SK-N-SH (cell line): ENCODE measurements around the gene GNAT3. TPM values are rescaled to one million over a fixed set of nuclear protein-coding genes. Genes with fewer than 3 reads are reported as not detected.

Experiments used
- CTCF ChIA-PET: fragments of 300-600, 350-600 bp; formaldehyde crosslinking; extraction: SDS; loops from one replicate; lab custom pipeline; 2021; lab: Yijun Ruan, JAX
- POLR2A ChIA-PET: fragments of 350-600 bp; sonication (Branson Sonifier 250); formaldehyde crosslinking; extraction: SDS; loops from one replicate; lab custom pipeline; 2020; ENCODE audit warnings: antibody characterized with exemption, inconsistent platforms; lab: Yijun Ruan, JAX
- DNase-seq: peaks from one replicate; pipeline ENCODE4 v3.0.0; 2012
- H2AFZ ChIP-seq: fragments of 200-600 bp; sonication (generic); 2 replicates; pipeline ENCODE4 v1.8.1; 2016; ENCODE audit warnings: antibody characterized with exemption, mild to moderate bottlenecking, low read depth
- H3F3A ChIP-seq: fragments of 200-600 bp; sonication (generic); replicated peaks from 2 replicates; pipeline ENCODE3; 2016; ENCODE audit warnings: antibody characterized with exemption, mild to moderate bottlenecking; ENCODE audit not compliant: insufficient read depth
- H3K27ac ChIP-seq, 2 experiments: fragments of 200-500 bp in 1 of 2; fragments of 200-600 bp in 1 of 2; sonication (Bioruptor generic) in 1 of 2; sonication (generic), shearing (Covaris generic) in 1 of 2; 2 replicates each; pipeline versions ENCODE4 v1.5.1 to v1.6.1; 2014 to 2016; ENCODE audit warnings: low read depth in 2 of 2, inconsistent platforms in 1 of 2, low read length in 1 of 2, mild to moderate bottlenecking in 1 of 2, mixed read lengths in 1 of 2
- H3K27me3 ChIP-seq: fragments of 200-600 bp; sonication (generic), shearing (Covaris generic); 2 replicates; pipeline ENCODE4 v1.6.1; 2016; ENCODE audit warnings: mixed run types; ENCODE audit not compliant: insufficient read depth
- H3K36me3 ChIP-seq, 2 experiments: fragments of 200-500 bp in 1 of 2; fragments of 200-600 bp in 1 of 2; sonication (Bioruptor generic) in 1 of 2; sonication (generic) in 1 of 2; replicated peaks in 1 of 2; 2 replicates each; pipeline versions ENCODE3 to v1.5.1; 2014 to 2016; ENCODE audit warnings: low read length in 1 of 2, mild to moderate bottlenecking in 1 of 2; ENCODE audit not compliant: insufficient read depth in 2 of 2, control insufficient read depth in 1 of 2
- H3K4me1 ChIP-seq, 2 experiments: fragments of 200-500 bp in 1 of 2; fragments of 200-600 bp in 1 of 2; sonication (Bioruptor generic) in 1 of 2; sonication (generic), shearing (Covaris generic) in 1 of 2; 2 replicates each; pipeline versions ENCODE4 v1.5.1 to v1.6.1; 2014 to 2016; ENCODE audit warnings: low read depth in 1 of 2, low read length in 1 of 2, mixed run types in 1 of 2; ENCODE audit not compliant: insufficient read depth in 2 of 2, control insufficient read depth in 1 of 2
- H3K4me2 ChIP-seq: fragments of 200-600 bp; sonication (generic), shearing (Covaris generic); 2 replicates; pipeline ENCODE4 v1.6.1; 2017; ENCODE audit warnings: mixed run types
- H3K4me3 ChIP-seq, 2 experiments: fragments of 200-500 bp in 1 of 2; fragments of 200-600 bp in 1 of 2; sonication (Bioruptor generic) in 1 of 2; sonication (generic), shearing (Covaris generic) in 1 of 2; 2 replicates each; pipeline versions ENCODE4 v1.5.1 to v1.8.1; 2014 to 2016; ENCODE audit warnings: low read depth in 2 of 2, inconsistent platforms in 1 of 2, low read length in 1 of 2, mild to moderate bottlenecking in 1 of 2, mixed read lengths in 1 of 2, moderate library complexity in 1 of 2
- H3K79me2 ChIP-seq: fragments of 200-600 bp; sonication (generic); 2 replicates; pipeline ENCODE4 v1.8.1; 2017; ENCODE audit warnings: mild to moderate bottlenecking; ENCODE audit not compliant: insufficient read depth
- H3K9ac ChIP-seq: fragments of 200-600 bp; sonication (generic); 2 replicates; pipeline ENCODE4 v1.6.1; 2017; ENCODE audit warnings: mixed run types
- H3K9me2 ChIP-seq: fragments of 200-600 bp; sonication (generic); 2 replicates; pipeline ENCODE4 v1.6.1; 2017; ENCODE audit warnings: mixed run types
- H3K9me3 ChIP-seq: fragments of 200-600 bp; sonication (generic); 2 replicates; pipeline ENCODE4 v1.6.1; 2017; ENCODE audit warnings: mixed run types, mild to moderate bottlenecking, moderate library complexity
- H4K20me1 ChIP-seq: fragments of 200-600 bp; sonication (generic); 2 replicates; pipeline ENCODE4 v1.6.1; 2017; ENCODE audit warnings: mild to moderate bottlenecking, mixed run types; ENCODE audit not compliant: insufficient read depth
- CHD2 ChIP-seq: fragments of 150-350 bp; IDR thresholded peaks from 2 replicates; pipeline ENCODE4 v1.6.1; 2018; ENCODE audit warnings: low read length; ENCODE audit not compliant: partially characterized antibody
- ELF1 ChIP-seq: IDR thresholded peaks from 2 replicates; pipeline ENCODE4 v1.4.0; 2012
- FOXJ3 ChIP-seq: sonication (generic); formaldehyde crosslinking; IDR thresholded peaks from 2 replicates; pipeline ENCODE4 v1.5.1; 2020; ENCODE audit warnings: mild to moderate bottlenecking, missing genetic modification reagents
- FOXM1 ChIP-seq: IDR thresholded peaks from 2 replicates; pipeline ENCODE4 v1.4.0; 2012; ENCODE audit warnings: low read depth, mild to moderate bottlenecking
- GABPA ChIP-seq: IDR thresholded peaks from 2 replicates; pipeline ENCODE4 v1.4.0; 2012; ENCODE audit warnings: low read depth, mild to moderate bottlenecking
- MEF2A ChIP-seq: IDR thresholded peaks from 2 replicates; pipeline ENCODE4 v1.4.0; 2012; ENCODE audit warnings: low read depth, borderline replicate concordance
- NFIC ChIP-seq: IDR thresholded peaks from 2 replicates; pipeline ENCODE4 v1.4.0; 2012; ENCODE audit warnings: borderline replicate concordance
- NRF1 ChIP-seq: IDR thresholded peaks from 2 replicates; pipeline ENCODE4 v1.6.1; 2012; ENCODE audit warnings: low read depth, mild to moderate bottlenecking, low read length
- POLR2AphosphoS5 ChIP-seq: IDR thresholded peaks from 2 replicates; pipeline ENCODE4 v1.6.1; 2012; ENCODE audit warnings: low read depth, low read length
- RCOR1 ChIP-seq: fragments of 150-350 bp; IDR thresholded peaks from 2 replicates; pipeline ENCODE4 v1.6.1; 2017; ENCODE audit warnings: antibody characterized with exemption, low read length
- TAF1 ChIP-seq: IDR thresholded peaks from 2 replicates; pipeline ENCODE4 v1.6.1; 2012; ENCODE audit warnings: low read depth, mild to moderate bottlenecking, low read length, moderate library complexity, borderline replicate concordance
- TEAD4 ChIP-seq: IDR thresholded peaks from 2 replicates; pipeline ENCODE4 v1.4.0; 2012; ENCODE audit warnings: mild to moderate bottlenecking, borderline replicate concordance; ENCODE audit not compliant: insufficient read depth
- YY1 ChIP-seq: IDR thresholded peaks from 2 replicates; pipeline ENCODE4 v1.4.0; 2012; ENCODE audit warnings: low read depth, mild to moderate bottlenecking
- WGBS: methylation state at CpG from one replicate; pipeline ENCODE4 v1.1.6; 2017; ENCODE audit warnings: low lambda C conversion rate; 5-methylcytosine and 5-hydroxymethylcytosine counted together
- polyA plus RNA-seq, 3 experiments: library from polyadenylated mRNA; depleted of rRNA; stranded (reverse); fragments of >200 nt; gene quantifications; 2 replicates each; pipeline ENCODE4 v1.2.3, GENCODE V29; 2012
- TF ChIP-seq, protein P1 (sequence below): IDR thresholded peaks from 2 replicates; pipeline ENCODE4 v1.4.0; 2012; ENCODE audit warnings: low read depth
- TF ChIP-seq, protein P2 (sequence below): IDR thresholded peaks from 2 replicates; pipeline ENCODE4 v1.4.0; 2012; ENCODE audit warnings: low read depth, borderline replicate concordance
- TF ChIP-seq, protein P3 (sequence below): IDR thresholded peaks from 2 replicates; pipeline ENCODE4 v1.4.0; 2012; ENCODE audit warnings: low read depth, borderline replicate concordance
- TF ChIP-seq, protein P4 (sequence below): IDR thresholded peaks from 2 replicates; pipeline ENCODE4 v1.6.1; 2012; ENCODE audit warnings: mild to moderate bottlenecking, low read depth, low read length, moderate library complexity
- TF ChIP-seq, protein P5 (sequence below): IDR thresholded peaks from 2 replicates; pipeline ENCODE4; 2012
- TF ChIP-seq, protein P6 (sequence below): fragments of 200-600 bp; sonication (generic); IDR thresholded peaks from 2 replicates; pipeline ENCODE4 v1.6.1; 2017; ENCODE audit warnings: antibody characterized with exemption, mild to moderate bottlenecking, moderate library complexity

Gene GNAT3
- polyA plus RNA-seq, 1 of the 3 experiments (the other 2 are of a cell fraction) = not detected

DNA sequence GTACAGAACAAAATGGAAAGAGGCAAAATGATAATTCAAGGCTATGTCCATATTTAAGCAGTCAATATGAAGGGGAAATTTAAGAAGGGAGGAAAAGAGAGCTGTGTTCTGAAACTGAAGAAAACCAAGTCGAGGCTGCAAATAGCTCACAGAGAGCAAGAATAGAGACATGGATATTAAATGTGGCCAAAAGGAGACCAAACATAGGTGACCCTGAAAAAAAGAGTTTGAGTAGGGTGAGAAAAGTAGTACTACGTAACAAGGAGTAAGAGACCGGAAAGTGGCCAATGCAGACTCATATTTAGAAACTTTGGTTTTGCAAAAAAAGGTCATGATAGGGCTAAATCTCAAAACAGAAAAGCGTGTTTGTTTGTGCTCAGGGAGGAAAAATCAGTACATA is 84.6 kb downstream of the GNAT3 start:
- Histone ChIP-seq H2AFZ (no peak overlapping the region), H3K9me2 (no peaks in the 10 kb centered on the region), H3K36me3 (no peaks in the 10 kb centered on the region), H3K4me3 (no peak overlapping the region), H3K27me3 (no peaks in the 10 kb centered on the region), H3K9ac (no peak overlapping the region), H3K27ac (no peak overlapping the region), H3K4me2 (no peak overlapping the region), H3K79me2 (no peaks in the 10 kb centered on the region), H3F3A (peaks cover 17% of the 10 kb centered on the region), H3K9me3 (no peaks in the 10 kb centered on the region), H4K20me1 (no peaks in the 10 kb centered on the region), H3K4me1 (no peaks in the 10 kb centered on the region)
- TF ChIP-seq, protein P1, sequence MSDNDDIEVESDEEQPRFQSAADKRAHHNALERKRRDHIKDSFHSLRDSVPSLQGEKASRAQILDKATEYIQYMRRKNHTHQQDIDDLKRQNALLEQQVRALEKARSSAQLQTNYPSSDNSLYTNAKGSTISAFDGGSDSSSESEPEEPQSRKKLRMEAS = no peak
- TF ChIP-seq FOXJ3 (CRISPR knock-in tag) = no peak
- TF ChIP-seq RCOR1 = no peak
- no peak for TF ChIP-seq NRF1
- TF ChIP-seq TAF1 = no peak
- ChIA-PET POLR2A (no interaction called here), CTCF (interaction anchor here (1.1 to 3.7 kb wide), 11 partner anchors 13 to 367 kb away, joined by 3 to 66 read pairs (median 10); partner anchors contain the start of gene GNAI1)
- DNase-seq = no peak
- WGBS = 80% methylated on average over 4 of the region's 4 CpGs

DNA sequence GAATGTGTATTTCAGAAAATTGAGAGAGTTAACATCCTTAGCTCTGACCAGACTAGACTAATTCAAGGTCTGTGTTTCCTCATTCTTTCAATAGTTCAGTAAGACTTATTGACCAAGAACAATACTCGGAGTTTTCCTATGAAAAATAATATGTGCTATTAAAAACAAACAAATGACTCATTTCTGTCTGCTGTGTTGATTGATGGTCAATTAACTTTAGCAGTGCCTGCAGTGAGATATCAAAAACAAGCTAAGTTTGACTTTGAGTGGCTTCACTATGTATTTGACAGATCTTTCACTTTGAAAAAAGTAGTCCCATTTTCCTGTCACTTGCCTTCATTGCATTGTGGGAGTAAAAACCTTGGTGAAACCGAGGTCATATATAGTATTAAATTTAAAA is 91.0 kb downstream of the GNAT3 start:
- Histone ChIP-seq H3K9me2 (no peaks in the 10 kb centered on the region), H3K4me1 (no peaks in the 10 kb centered on the region; a peak in 1 of 4 replicates), H3K27me3 (no peaks in the 10 kb centered on the region), H3F3A (no peaks in the 10 kb centered on the region), H3K9me3 (no peaks in the 10 kb centered on the region), H4K20me1 (no peaks in the 10 kb centered on the region), H3K4me2 (no peak overlapping the region), H2AFZ (no peak overlapping the region), H3K9ac (no peak overlapping the region), H3K27ac (no peak overlapping the region), H3K36me3 (no peaks in the 10 kb centered on the region), H3K4me3 (no peak overlapping the region), H3K79me2 (no peaks in the 10 kb centered on the region)
- CTCF ChIA-PET = interaction anchor here (0.7 to 1.8 kb wide), 6 partner anchors 8 to 361 kb away, joined by 3 to 10 read pairs (median 4); partner anchors contain the start of gene GNAI1
- DNase-seq = no peak
- POLR2A ChIA-PET = no interaction called here
- 59% methylated on average over 2 of the region's 2 CpGs for WGBS
- TF ChIP-seq, protein P2, sequence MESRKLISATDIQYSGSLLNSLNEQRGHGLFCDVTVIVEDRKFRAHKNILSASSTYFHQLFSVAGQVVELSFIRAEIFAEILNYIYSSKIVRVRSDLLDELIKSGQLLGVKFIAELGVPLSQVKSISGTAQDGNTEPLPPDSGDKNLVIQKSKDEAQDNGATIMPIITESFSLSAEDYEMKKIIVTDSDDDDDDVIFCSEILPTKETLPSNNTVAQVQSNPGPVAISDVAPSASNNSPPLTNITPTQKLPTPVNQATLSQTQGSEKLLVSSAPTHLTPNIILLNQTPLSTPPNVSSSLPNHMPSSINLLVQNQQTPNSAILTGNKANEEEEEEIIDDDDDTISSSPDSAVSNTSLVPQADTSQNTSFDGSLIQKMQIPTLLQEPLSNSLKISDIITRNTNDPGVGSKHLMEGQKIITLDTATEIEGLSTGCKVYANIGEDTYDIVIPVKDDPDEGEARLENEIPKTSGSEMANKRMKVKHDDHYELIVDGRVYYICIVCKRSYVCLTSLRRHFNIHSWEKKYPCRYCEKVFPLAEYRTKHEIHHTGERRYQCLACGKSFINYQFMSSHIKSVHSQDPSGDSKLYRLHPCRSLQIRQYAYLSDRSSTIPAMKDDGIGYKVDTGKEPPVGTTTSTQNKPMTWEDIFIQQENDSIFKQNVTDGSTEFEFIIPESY = no peak
- no peak for TF ChIP-seq YY1
- TF ChIP-seq CHD2 = no peak
- TF ChIP-seq, protein P3, sequence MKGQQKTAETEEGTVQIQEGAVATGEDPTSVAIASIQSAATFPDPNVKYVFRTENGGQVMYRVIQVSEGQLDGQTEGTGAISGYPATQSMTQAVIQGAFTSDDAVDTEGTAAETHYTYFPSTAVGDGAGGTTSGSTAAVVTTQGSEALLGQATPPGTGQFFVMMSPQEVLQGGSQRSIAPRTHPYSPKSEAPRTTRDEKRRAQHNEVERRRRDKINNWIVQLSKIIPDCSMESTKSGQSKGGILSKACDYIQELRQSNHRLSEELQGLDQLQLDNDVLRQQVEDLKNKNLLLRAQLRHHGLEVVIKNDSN = no peak
- TF ChIP-seq POLR2AphosphoS5 = no peak
- TF ChIP-seq NRF1 = no peak
- TF ChIP-seq TEAD4 = no peak
- TF ChIP-seq RCOR1 = no peak
- no peak for TF ChIP-seq FOXJ3 (CRISPR knock-in tag)
- TF ChIP-seq, protein P4, sequence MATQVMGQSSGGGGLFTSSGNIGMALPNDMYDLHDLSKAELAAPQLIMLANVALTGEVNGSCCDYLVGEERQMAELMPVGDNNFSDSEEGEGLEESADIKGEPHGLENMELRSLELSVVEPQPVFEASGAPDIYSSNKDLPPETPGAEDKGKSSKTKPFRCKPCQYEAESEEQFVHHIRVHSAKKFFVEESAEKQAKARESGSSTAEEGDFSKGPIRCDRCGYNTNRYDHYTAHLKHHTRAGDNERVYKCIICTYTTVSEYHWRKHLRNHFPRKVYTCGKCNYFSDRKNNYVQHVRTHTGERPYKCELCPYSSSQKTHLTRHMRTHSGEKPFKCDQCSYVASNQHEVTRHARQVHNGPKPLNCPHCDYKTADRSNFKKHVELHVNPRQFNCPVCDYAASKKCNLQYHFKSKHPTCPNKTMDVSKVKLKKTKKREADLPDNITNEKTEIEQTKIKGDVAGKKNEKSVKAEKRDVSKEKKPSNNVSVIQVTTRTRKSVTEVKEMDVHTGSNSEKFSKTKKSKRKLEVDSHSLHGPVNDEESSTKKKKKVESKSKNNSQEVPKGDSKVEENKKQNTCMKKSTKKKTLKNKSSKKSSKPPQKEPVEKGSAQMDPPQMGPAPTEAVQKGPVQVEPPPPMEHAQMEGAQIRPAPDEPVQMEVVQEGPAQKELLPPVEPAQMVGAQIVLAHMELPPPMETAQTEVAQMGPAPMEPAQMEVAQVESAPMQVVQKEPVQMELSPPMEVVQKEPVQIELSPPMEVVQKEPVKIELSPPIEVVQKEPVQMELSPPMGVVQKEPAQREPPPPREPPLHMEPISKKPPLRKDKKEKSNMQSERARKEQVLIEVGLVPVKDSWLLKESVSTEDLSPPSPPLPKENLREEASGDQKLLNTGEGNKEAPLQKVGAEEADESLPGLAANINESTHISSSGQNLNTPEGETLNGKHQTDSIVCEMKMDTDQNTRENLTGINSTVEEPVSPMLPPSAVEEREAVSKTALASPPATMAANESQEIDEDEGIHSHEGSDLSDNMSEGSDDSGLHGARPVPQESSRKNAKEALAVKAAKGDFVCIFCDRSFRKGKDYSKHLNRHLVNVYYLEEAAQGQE = no peak
- no peak for TF ChIP-seq NFIC
- TF ChIP-seq, protein P5, sequence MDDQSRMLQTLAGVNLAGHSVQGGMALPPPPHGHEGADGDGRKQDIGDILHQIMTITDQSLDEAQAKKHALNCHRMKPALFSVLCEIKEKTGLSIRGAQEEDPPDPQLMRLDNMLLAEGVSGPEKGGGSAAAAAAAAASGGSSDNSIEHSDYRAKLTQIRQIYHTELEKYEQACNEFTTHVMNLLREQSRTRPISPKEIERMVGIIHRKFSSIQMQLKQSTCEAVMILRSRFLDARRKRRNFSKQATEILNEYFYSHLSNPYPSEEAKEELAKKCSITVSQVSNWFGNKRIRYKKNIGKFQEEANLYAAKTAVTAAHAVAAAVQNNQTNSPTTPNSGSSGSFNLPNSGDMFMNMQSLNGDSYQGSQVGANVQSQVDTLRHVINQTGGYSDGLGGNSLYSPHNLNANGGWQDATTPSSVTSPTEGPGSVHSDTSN = no peak; the same call in 1 of the 2 replicates
- TF ChIP-seq, protein P6, sequence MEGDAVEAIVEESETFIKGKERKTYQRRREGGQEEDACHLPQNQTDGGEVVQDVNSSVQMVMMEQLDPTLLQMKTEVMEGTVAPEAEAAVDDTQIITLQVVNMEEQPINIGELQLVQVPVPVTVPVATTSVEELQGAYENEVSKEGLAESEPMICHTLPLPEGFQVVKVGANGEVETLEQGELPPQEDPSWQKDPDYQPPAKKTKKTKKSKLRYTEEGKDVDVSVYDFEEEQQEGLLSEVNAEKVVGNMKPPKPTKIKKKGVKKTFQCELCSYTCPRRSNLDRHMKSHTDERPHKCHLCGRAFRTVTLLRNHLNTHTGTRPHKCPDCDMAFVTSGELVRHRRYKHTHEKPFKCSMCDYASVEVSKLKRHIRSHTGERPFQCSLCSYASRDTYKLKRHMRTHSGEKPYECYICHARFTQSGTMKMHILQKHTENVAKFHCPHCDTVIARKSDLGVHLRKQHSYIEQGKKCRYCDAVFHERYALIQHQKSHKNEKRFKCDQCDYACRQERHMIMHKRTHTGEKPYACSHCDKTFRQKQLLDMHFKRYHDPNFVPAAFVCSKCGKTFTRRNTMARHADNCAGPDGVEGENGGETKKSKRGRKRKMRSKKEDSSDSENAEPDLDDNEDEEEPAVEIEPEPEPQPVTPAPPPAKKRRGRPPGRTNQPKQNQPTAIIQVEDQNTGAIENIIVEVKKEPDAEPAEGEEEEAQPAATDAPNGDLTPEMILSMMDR = no peak
- TF ChIP-seq MEF2A = no peak
- no peak for TF ChIP-seq GABPA
- TF ChIP-seq ELF1 = no peak
- no peak for TF ChIP-seq FOXM1
